ENCODE measurements around the gene IDUA. TPM values are rescaled to one million over a fixed set of nuclear protein-coding genes. Genes with fewer than 3 reads are reported as not detected.

The IDUA gene
- total and polyA plus RNA-seq, 7 donors = 1.2 to 15.2 (median 7.3) TPM

- Histone ChIP-seq H3K4me3 (no peak overlapping the region), H3K36me3 (peaks cover 0 to 11% (median 1%) of the 10 kb centered on the region in 4 donors), H3K27me3 (peaks cover 0 to 38% (median 33%) of the 10 kb centered on the region in 3 donors), H3K27ac (no peak overlapping the region), H3K4me1 (no peaks in the 10 kb centered on the region), H3K9me3 (no peaks in the 10 kb centered on the region)
- no peak for DNase-seq
- 22 to 40% methylated on average over 17 of the region's 17 CpGs for WGBS, 2 donors
- intact Hi-C loops (cut with DNase I) = no loop called here
- TF ChIP-seq, protein P1, sequence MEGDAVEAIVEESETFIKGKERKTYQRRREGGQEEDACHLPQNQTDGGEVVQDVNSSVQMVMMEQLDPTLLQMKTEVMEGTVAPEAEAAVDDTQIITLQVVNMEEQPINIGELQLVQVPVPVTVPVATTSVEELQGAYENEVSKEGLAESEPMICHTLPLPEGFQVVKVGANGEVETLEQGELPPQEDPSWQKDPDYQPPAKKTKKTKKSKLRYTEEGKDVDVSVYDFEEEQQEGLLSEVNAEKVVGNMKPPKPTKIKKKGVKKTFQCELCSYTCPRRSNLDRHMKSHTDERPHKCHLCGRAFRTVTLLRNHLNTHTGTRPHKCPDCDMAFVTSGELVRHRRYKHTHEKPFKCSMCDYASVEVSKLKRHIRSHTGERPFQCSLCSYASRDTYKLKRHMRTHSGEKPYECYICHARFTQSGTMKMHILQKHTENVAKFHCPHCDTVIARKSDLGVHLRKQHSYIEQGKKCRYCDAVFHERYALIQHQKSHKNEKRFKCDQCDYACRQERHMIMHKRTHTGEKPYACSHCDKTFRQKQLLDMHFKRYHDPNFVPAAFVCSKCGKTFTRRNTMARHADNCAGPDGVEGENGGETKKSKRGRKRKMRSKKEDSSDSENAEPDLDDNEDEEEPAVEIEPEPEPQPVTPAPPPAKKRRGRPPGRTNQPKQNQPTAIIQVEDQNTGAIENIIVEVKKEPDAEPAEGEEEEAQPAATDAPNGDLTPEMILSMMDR (IDR thresholded peaks at IDR 0.05) = no peak
- TF ChIP-seq EP300 (IDR thresholded peaks at IDR 0.05) (no peak), POLR2AphosphoS5 (IDR thresholded peaks at IDR 0.05) (no peak), POLR2A (IDR thresholded peaks at IDR 0.05) (no peak)
These were observed 39.3 kb downstream of the IDUA start for GRCh38 chr4:1026115-1026514.

DNA sequence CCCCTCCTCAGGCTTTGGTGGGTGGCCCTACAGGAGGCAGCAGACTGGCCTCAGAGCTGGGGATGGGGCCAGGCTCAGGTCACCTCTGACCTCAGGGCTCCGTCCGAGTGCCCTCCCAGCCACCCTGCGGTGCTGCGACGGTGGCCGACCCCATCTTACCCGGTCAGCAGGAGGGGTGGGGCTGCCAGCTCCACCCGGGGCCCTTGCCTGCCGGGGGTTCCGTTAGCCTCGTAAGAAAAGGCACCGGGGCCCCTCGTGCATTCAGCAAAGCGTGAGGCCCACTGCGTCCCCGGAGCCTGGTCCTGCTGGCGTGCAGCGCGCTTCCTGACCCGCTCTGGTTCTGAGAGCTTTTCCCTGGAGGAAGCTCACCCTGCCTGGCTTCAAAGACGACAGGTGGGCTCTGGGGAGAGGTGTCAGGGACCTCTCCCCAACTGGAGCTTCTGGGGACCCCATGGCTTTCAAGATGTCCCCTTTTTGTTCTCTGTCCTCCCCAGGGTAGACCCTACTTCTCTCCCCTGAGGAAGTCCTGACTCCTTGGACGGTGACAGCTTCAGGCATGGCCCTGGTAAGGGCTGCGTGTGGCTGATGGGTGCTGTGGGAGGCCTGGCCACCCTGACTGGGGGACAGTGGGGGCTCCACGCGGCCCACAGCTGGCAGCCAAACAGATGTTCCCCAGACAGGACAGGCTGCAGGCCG, 40.5 kb downstream of the IDUA start:
- no peaks in the 10 kb centered on the region for H3K9me3 ChIP-seq
- no peak for DNase-seq
- no peak overlapping the region for H3K4me3 ChIP-seq
- peaks cover 0 to 11% (median 1%) of the 10 kb centered on the region in 4 donors for H3K36me3 ChIP-seq
- intact Hi-C loops (cut with DNase I) = no loop called here
- TF ChIP-seq EP300 (IDR thresholded peaks at IDR 0.05) (no peak), POLR2A (IDR thresholded peaks at IDR 0.05) (no peak), POLR2AphosphoS5 (IDR thresholded peaks at IDR 0.05) (no peak)
- TF ChIP-seq, protein P1 (IDR thresholded peaks at IDR 0.05) = no peak
- 47 to 73% methylated on average over 26 of the region's 26 CpGs for WGBS, 2 donors
- H3K4me1 ChIP-seq = no peaks in the 10 kb centered on the region
- peaks cover 0 to 51% (median 40%) of the 10 kb centered on the region in 3 donors for H3K27me3 ChIP-seq
- no peak overlapping the region for H3K27ac ChIP-seq

GRCh38 chr4:1027915-1028238, 41.0 kb downstream of the IDUA start:
- no peak for DNase-seq
- Histone ChIP-seq H3K4me1 (no peaks in the 10 kb centered on the region), H3K4me3 (no peak overlapping the region), H3K27me3 (peaks cover 0 to 56% (median 44%) of the 10 kb centered on the region in 3 donors), H3K27ac (no peak overlapping the region), H3K9me3 (no peaks in the 10 kb centered on the region), H3K36me3 (peaks cover 0 to 11% (median 1%) of the 10 kb centered on the region in 4 donors)
- intact Hi-C loops (cut with DNase I) = no loop called here
- 48 to 69% methylated on average over 9 of the region's 9 CpGs for WGBS, 2 donors
- TF ChIP-seq POLR2A (IDR thresholded peaks at IDR 0.05) (no peak), EP300 (IDR thresholded peaks at IDR 0.05) (no peak), POLR2AphosphoS5 (IDR thresholded peaks at IDR 0.05) (no peak)
- TF ChIP-seq, protein P1 (IDR thresholded peaks at IDR 0.05) = no peak

DNA sequence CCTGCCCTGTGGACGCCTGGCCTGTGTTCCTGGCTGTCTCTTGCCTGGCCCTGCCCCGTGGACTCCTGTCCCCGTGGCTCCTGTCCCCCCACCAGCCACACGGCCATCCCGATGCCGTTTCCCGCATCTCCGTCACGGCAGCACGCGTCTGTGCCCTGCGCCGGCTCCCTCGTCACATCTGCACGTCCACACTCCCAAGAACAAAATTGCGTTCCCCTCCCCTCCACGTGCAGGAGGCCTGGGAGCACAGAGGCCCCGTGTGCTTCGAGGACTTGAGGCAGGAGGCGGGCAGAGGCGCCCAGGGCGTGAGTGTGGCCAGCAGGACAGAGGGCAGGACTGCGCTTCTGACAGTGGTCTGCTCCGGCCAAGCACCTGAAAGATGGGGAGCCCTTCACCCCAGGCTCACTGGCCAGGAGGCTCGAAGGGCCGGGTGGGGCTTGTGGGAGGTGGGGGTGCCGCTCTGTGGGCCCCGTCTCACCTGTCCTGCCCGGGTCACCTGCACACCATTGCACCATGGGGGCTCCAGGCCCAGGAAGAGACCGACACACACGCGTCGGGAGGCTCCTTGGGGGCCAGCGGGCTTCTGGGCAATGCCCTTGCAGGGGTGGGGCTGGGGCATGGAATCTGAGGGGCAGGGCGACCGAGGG, 41.9 kb downstream of the IDUA start:
- intact Hi-C loops (cut with DNase I) = no loop called here

More for the DNA sequence above, 41.9 kb downstream of the IDUA start:
- no peak overlapping the region for H3K27ac ChIP-seq
- no peak for DNase-seq
- H3K4me1 ChIP-seq = peaks cover 0 to 5% (median 3%) of the 10 kb centered on the region in 4 donors
- H3K36me3 ChIP-seq = peaks cover 0 to 11% (median 1%) of the 10 kb centered on the region in 4 donors
- H3K9me3 ChIP-seq = no peaks in the 10 kb centered on the region
- peaks cover 0 to 64% (median 44%) of the 10 kb centered on the region in 3 donors for H3K27me3 ChIP-seq
- no peak overlapping the region for H3K4me3 ChIP-seq
- WGBS, 2 donors = 57 to 78% methylated on average over 36 of the region's 36 CpGs
- TF ChIP-seq POLR2AphosphoS5 (IDR thresholded peaks at IDR 0.05) (no peak), POLR2A (IDR thresholded peaks at IDR 0.05) (no peak), EP300 (IDR thresholded peaks at IDR 0.05) (no peak)
- TF ChIP-seq, protein P1 (IDR thresholded peaks at IDR 0.05) = no peak
